Breast epithelium (tissue), 4 donors: Measurements from ENCODE around the gene ARFIP1. TPM values are rescaled to one million over a fixed set of nuclear protein-coding genes. Genes with fewer than 3 reads are reported as not detected.
"Not testable (repeated sequence)": the region's sequence is repeated elsewhere in the genome, so short reads cannot be mapped to it uniquely, and the experiment has no call there.

ENCODE experiments used
- DNase-seq, 2 donors: peaks; one replicate each; pipeline ENCODE4 v3.0.0-alpha.2; 2019; ENCODE audit warnings: low spot score in 2 of 2
- H3K27ac ChIP-seq, 2 donors: fragments of 200-600 bp; sonication (generic) in 1 of 2; one replicate each; pipeline ENCODE4 v1.5.1; 2016 to 2019; ENCODE audit warnings: mild to moderate bottlenecking in 1 of 2
- H3K27me3 ChIP-seq, 2 donors: fragments of 200-600 bp; sonication (generic) in 1 of 2; one replicate each; pipeline versions ENCODE4 v1.5.1 to v1.6.0; 2017 to 2019; ENCODE audit warnings: control low read depth in 1 of 2, mild to moderate bottlenecking in 1 of 2
- H3K36me3 ChIP-seq: fragments of 200-600 bp; one replicate; pipeline ENCODE4 v1.5.1; 2019
- H3K4me1 ChIP-seq, 2 donors: fragments of 200-600 bp; sonication (generic); one replicate each; pipeline ENCODE4 v1.5.1; 2016 to 2019; ENCODE audit warnings: control low read depth in 1 of 2
- H3K4me3 ChIP-seq, 3 donors: fragments of 200-600 bp; sonication (generic); 1 replicate in 2 of 3; 2 replicates in 1 of 3; pipeline ENCODE4 v1.5.1; 2016 to 2019; ENCODE audit warnings: mild to moderate bottlenecking in 3 of 3, moderate library complexity in 2 of 3
- H3K9me3 ChIP-seq, 2 donors: fragments of 200-600 bp; sonication (generic) in 1 of 2; one replicate each; pipeline ENCODE4 v1.5.1; 2016 to 2019; ENCODE audit warnings: control low read depth in 1 of 2
- CTCF ChIP-seq, 3 donors: fragments of 450-650 bp; IDR thresholded peaks; one replicate each; pipeline ENCODE4 v1.5.1; 2016 to 2017; ENCODE audit warnings: antibody characterized with exemption in 3 of 3, mild to moderate bottlenecking in 3 of 3, moderate library complexity in 3 of 3
- POLR2A ChIP-seq: fragments of 450-650 bp; IDR thresholded peaks from one replicate; pipeline ENCODE4 v1.6.1; 2016; ENCODE audit warnings: antibody characterized with exemption, mild to moderate bottlenecking, moderate library complexity
- POLR2AphosphoS5 ChIP-seq, 3 donors: sonication (generic); formaldehyde crosslinking; IDR thresholded peaks; one replicate each; pipeline ENCODE4 v1.6.1; 2017; ENCODE audit warnings: antibody characterized with exemption in 3 of 3
- intact Hi-C: fragments of 100-400 bp; cut with DNase I; formaldehyde crosslinking; loops from one replicate; pipeline ENCODE4 v1.15.1; 2023; ENCODE audit warnings: low total_unique reads
- total RNA-seq, 3 donors: library from RNA; depleted of rRNA; stranded (reverse); fragments of >200 nt; gene quantifications; one replicate each; pipeline ENCODE4 v1.1.0, GENCODE V29; 2016

Gene ARFIP1
- total RNA-seq, 3 donors from 2014 or later: 25.3 to 54.9 (median 39.0) TPM

GRCh38 chr4:152860046-152860445, 80.3 kb downstream of the ARFIP1 start:
- H3K36me3 ChIP-seq: no peaks in the 10 kb centered on the region
- intact Hi-C loops: no loop called here
- no peaks in the 10 kb centered on the region for H3K4me1 ChIP-seq
- no peak for DNase-seq
- H3K9me3 ChIP-seq: no peaks in the 10 kb centered on the region
- TF ChIP-seq CTCF (IDR thresholded peaks at IDR 0.05): no peak
- no peak overlapping the region for H3K27ac ChIP-seq
- no peaks in the 10 kb centered on the region for H3K27me3 ChIP-seq
- H3K4me3 ChIP-seq: no peak overlapping the region

- no peak overlapping the region for H3K4me3 ChIP-seq
- intact Hi-C loops: no loop called here
- H3K27me3 ChIP-seq: no peaks in the 10 kb centered on the region
- TF ChIP-seq CTCF (IDR thresholded peaks at IDR 0.05): no peak
- no peak for TF ChIP-seq POLR2A
- TF ChIP-seq POLR2AphosphoS5 (IDR thresholded peaks at IDR 0.05): no peak
- no peaks in the 10 kb centered on the region for H3K9me3 ChIP-seq
- no peak overlapping the region for H3K27ac ChIP-seq
- H3K4me1 ChIP-seq: no peaks in the 10 kb centered on the region
- DNase-seq: no peak
- H3K36me3 ChIP-seq: no peaks in the 10 kb centered on the region
Measured at GRCh38 chr4:152862608-152863007, 82.9 kb downstream of the ARFIP1 start.

GRCh38 chr4:152864361-152864760, 84.6 kb downstream of the ARFIP1 start:
- Histone ChIP-seq H3K4me1 (no peaks in the 10 kb centered on the region), H3K4me3 (no peak overlapping the region), H3K27me3 (no peaks in the 10 kb centered on the region), H3K36me3 (no peaks in the 10 kb centered on the region), H3K9me3 (no peaks in the 10 kb centered on the region), H3K27ac (no peak overlapping the region)
- TF ChIP-seq CTCF (IDR thresholded peaks at IDR 0.05) (no peak), POLR2AphosphoS5 (IDR thresholded peaks at IDR 0.05) (no peak)
- intact Hi-C loops: no loop called here
- no peak for DNase-seq

GRCh38 chr4:152866432-152866993, 86.8 kb downstream of the ARFIP1 start:
- H3K27me3 ChIP-seq, H3K4me3 ChIP-seq, DNase-seq, intact Hi-C loops, H3K4me1 ChIP-seq, H3K36me3 ChIP-seq, H3K27ac ChIP-seq, H3K9me3 ChIP-seq: not testable (repeated sequence)

GRCh38 chr4:152870606-152871005, 90.9 kb downstream of the ARFIP1 start:
- DNase-seq: no peak
- no peaks in the 10 kb centered on the region for H3K36me3 ChIP-seq
- no peak overlapping the region for H3K27ac ChIP-seq
- intact Hi-C loops: no loop called here
- no peaks in the 10 kb centered on the region for H3K27me3 ChIP-seq
- TF ChIP-seq POLR2A (no peak), POLR2AphosphoS5 (IDR thresholded peaks at IDR 0.05) (no peak), CTCF (IDR thresholded peaks at IDR 0.05) (no peak)
- no peaks in the 10 kb centered on the region for H3K4me1 ChIP-seq
- no peak overlapping the region for H3K4me3 ChIP-seq
- no peaks in the 10 kb centered on the region for H3K9me3 ChIP-seq

- intact Hi-C loops: no loop called here
- no peaks in the 10 kb centered on the region for H3K9me3 ChIP-seq
- TF ChIP-seq CTCF (IDR thresholded peaks at IDR 0.05): no peak
- no peak for TF ChIP-seq POLR2AphosphoS5 (IDR thresholded peaks at IDR 0.05)
- no peak for TF ChIP-seq POLR2A
- H3K27me3 ChIP-seq: no peaks in the 10 kb centered on the region
- H3K27ac ChIP-seq: no peak overlapping the region
- DNase-seq: no peak
- no peaks in the 10 kb centered on the region for H3K36me3 ChIP-seq
- no peak overlapping the region for H3K4me3 ChIP-seq
- no peaks in the 10 kb centered on the region for H3K4me1 ChIP-seq
Measured at GRCh38 chr4:152875261-152875660, 95.5 kb downstream of the ARFIP1 start.
